GM12873 (cell line): Measurements from ENCODE around the gene EYA2.

Experiments used
- TF ChIP-seq, protein P1 (sequence below): IDR thresholded peaks from 2 replicates; pipeline ENCODE4 v1.5.1; 2012; ENCODE audit warnings: low read depth, mild to moderate bottlenecking, moderate library complexity, low read length, control low read depth; ENCODE audit not compliant: insufficient read depth; ENCODE audit errors: missing control alignments

The EYA2 gene

GRCh38 chr20:46990017-46990595, 95.5 kb downstream of the EYA2 start:
- TF ChIP-seq, protein P1, sequence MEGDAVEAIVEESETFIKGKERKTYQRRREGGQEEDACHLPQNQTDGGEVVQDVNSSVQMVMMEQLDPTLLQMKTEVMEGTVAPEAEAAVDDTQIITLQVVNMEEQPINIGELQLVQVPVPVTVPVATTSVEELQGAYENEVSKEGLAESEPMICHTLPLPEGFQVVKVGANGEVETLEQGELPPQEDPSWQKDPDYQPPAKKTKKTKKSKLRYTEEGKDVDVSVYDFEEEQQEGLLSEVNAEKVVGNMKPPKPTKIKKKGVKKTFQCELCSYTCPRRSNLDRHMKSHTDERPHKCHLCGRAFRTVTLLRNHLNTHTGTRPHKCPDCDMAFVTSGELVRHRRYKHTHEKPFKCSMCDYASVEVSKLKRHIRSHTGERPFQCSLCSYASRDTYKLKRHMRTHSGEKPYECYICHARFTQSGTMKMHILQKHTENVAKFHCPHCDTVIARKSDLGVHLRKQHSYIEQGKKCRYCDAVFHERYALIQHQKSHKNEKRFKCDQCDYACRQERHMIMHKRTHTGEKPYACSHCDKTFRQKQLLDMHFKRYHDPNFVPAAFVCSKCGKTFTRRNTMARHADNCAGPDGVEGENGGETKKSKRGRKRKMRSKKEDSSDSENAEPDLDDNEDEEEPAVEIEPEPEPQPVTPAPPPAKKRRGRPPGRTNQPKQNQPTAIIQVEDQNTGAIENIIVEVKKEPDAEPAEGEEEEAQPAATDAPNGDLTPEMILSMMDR, result no peak

GRCh38 chr20:46990596-46991104, 96.0 kb downstream of the EYA2 start:
- TF ChIP-seq, protein P1, result no peak

DNA sequence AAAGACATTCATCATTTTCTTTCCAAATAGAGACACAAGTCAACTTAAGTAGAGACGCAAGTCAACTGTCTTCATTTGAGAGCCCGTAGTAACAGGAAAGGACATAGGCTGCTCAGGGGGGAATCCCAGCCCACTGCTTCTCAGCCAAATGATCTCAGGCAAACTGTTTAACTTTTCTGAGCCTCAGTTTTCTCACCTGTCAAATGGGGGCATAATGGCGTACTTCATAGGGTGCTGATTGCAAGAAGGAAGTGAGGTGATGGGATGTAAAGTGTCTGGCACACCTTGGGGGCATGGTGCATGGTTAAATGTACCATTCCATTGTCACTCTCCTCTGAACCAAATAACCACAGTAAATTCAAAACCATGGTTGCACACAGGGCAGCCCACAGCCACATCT, 96.5 kb downstream of the EYA2 start:
- TF ChIP-seq, protein P1, result no peak

DNA sequence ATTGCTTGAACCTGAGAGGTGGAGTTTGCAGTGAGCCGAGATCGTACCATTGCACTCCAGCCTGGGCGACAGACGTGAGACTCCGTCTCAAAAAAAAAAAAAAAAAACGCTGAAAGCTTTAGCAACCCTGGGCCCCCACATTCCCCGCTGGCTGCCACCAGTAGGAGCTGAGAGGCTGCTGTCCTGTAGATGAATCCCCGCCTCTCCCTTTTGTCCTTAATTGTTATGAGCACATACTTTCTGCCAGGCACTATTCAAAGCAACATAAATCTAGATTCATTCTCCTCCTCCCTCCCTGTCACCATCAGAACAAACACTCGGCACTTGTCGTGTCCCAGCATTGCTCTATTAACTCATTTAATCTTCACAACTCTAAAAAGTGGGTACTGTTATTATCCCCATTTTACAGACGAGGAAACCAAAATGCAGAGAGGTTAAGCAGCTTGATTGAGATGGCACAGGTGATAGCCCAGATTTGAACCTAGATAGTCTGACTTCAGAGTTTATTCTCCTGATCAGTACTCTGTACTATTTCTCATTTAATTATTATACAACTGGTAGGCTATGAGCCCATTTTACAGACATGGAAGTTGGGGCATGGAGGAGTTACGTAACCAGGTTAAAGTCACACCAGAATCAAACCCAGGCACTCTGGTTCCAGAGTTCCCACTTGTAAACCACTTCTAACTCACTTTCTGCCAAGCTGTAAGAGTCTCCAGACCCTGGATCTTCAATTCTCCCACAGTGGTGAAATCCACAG, 97.4 kb downstream of the EYA2 start:
- TF ChIP-seq, protein P1, result no peak

DNA sequence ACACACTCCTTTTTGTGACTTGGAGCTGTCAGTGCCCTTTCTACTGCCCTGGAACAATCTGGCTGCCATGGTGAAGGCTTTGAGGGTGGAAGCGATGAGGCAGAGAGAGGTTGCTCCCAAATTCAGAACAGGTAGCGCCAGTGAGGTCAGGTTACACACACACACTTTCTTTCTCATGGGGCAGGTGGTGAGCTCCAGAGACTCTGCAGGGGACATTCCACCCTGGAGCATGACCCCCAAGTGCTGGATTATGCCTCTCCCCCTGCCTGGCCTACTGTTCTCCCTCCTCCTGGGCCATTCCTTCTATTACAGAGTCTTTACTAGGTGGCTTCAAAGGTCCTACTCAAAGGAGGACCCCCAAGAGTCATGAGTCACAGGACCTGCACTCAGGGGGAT, 98.0 kb downstream of the EYA2 start:
- TF ChIP-seq, protein P1, result no peak

DNA sequence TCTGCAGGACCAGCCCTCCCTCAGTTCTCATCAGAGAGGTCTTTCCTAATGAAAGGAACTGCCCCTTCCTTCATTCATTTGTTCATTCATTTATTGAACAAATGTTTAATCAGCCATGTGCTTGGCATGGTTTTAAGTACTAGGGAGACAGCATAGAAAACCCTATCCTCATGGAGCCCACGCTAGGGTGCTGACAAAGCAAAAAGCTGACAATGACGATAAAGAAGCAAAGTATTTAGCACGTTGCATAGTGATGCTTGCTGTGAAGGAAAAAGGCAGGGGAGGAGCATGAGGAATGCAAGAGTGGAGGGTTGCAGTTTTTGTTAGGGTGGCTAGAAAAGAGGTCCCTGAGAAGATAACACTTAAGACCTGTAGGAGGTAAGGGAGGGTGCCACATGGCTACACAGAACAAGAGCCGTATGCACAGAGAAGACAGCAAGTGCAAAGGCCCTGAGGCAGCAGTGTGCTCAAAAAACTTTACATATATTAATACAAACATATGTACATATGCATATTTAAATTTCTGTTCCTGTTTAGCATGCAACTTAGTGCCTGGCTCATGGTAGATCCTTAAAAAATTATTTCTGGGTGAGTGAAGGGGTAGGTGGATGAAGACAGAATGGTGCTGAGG, 98.9 kb downstream of the EYA2 start:
- TF ChIP-seq, protein P1, result no peak

- TF ChIP-seq, protein P1, result no peak
These were observed 99.7 kb downstream of the EYA2 start for GRCh38 chr20:46994341-46994740.
